Medulla oblongata (tissue), 1 donor: ENCODE measurements around the gene CARD8.
"Not testable (repeated sequence)": the region's sequence is repeated elsewhere in the genome, so short reads cannot be mapped to it uniquely, and the experiment has no call there.

Experiments used
- DNase-seq: peaks from one replicate; pipeline ENCODE4 v3.0.0-alpha.2; 2015; ENCODE audit errors: extremely low spot score

Gene CARD8

GRCh38 chr19:48260359-48260714, 4.6 kb upstream of the CARD8 start:
- not testable (repeated sequence) for DNase-seq

GRCh38 chr19:48258992-48259391, 3.3 kb upstream of the CARD8 start:
- DNase-seq: not testable (repeated sequence)

GRCh38 chr19:48258350-48258749, 2.6 kb upstream of the CARD8 start:
- DNase-seq: no peak

GRCh38 chr19:48254529-48254970, 1.2 kb downstream of the CARD8 start:
- DNase-seq: no peak

GRCh38 chr19:48253999-48254398, 1.7 kb downstream of the CARD8 start:
- DNase-seq: no peak

GRCh38 chr19:48252609-48253008, 3.1 kb downstream of the CARD8 start:
- DNase-seq: no peak

GRCh38 chr19:48250290-48251025, 5.3 kb downstream of the CARD8 start:
- DNase-seq: no peak

GRCh38 chr19:48249502-48250014, 6.2 kb downstream of the CARD8 start:
- peak; percentile 80 for DNase-seq

GRCh38 chr19:48248081-48248833, 7.5 kb downstream of the CARD8 start:
- DNase-seq: no peak

- DNase-seq: no peak
Measured at GRCh38 chr19:48247212-48247611, 8.5 kb downstream of the CARD8 start.

- no peak for DNase-seq
Measured at GRCh38 chr19:48246101-48246500, 9.6 kb downstream of the CARD8 start.

GRCh38 chr19:48244281-48244680, 11.4 kb downstream of the CARD8 start:
- DNase-seq: no peak

GRCh38 chr19:48241771-48242170, 13.9 kb downstream of the CARD8 start:
- DNase-seq: not testable (repeated sequence)

GRCh38 chr19:48239582-48240141, 16.1 kb downstream of the CARD8 start:
- no peak for DNase-seq

- no peak for DNase-seq
Measured at GRCh38 chr19:48239120-48239519, 16.6 kb downstream of the CARD8 start.

- no peak for DNase-seq
Measured at GRCh38 chr19:48237057-48237456, 18.7 kb downstream of the CARD8 start.

- no peak for DNase-seq
Measured at GRCh38 chr19:48230555-48231129, 25.1 kb downstream of the CARD8 start.

GRCh38 chr19:48221628-48222027, 34.1 kb downstream of the CARD8 start:
- DNase-seq: no peak

- not testable (repeated sequence) for DNase-seq
Measured at GRCh38 chr19:48220784-48221183, 34.9 kb downstream of the CARD8 start.

- no peak for DNase-seq
Measured at GRCh38 chr19:48218997-48219396, 36.7 kb downstream of the CARD8 start.

GRCh38 chr19:48216933-48217332, 38.8 kb downstream of the CARD8 start:
- no peak for DNase-seq

- no peak for DNase-seq
Measured at GRCh38 chr19:48213959-48214358, 41.8 kb downstream of the CARD8 start.
